NT2/D1 (cell line): Measurements from ENCODE around the gene RBMS3.

Experiments
- YY1 ChIP-seq: IDR thresholded peaks from 2 replicates; pipeline ENCODE4 v1.6.1; 2011; ENCODE audit not compliant: insufficient read length, insufficient read depth
- ZNF274 ChIP-seq: IDR thresholded peaks from 2 replicates; pipeline ENCODE4 v1.6.1; 2011; ENCODE audit warnings: mild to moderate bottlenecking, low read depth, low read length

DNA sequence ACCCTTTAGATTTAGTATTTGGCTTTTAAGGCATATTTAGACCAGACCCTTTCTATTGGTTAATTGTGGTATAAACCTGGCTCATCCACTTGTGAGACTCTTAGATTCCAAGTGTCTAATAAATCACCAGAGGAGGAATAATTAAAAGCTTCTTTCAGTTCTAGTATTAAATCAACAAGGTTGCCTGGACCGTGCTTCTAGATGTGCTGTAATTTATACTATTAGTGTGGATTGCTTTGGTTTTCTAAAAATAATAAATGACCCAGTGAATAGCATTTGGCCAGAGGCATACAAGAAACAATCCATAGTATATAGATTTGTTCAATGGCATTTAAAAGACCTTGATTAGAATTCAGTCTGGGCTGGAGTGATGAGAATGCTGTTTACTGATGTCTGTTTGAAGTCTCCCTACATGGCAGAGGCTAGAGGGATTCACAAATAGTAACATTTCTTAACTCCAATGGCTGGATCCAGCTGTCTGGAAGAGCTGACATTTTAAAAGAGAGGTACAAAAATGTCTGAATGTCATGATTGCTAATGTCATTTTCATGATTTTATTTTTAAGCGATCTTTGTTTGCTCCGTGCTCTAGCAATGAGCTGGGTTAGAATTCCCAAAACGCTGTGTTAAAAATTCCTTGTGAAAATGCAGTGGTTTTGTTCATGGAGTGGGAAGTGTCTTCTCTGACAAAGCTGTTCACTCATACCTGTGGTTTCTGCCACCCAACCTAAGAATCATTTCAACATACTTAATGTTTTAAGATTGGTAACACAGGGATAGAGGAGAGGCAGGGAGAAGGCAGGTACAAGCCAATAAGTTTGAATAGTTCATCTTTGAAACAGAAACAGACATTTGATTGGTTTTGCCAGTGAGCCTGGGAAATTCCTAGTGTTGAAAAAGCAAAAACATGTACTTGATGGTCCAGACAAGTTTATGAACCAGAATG lies 89.9 kb downstream of the RBMS3 start:
- no peak for TF ChIP-seq YY1
- no peak for TF ChIP-seq ZNF274
